GM21447 (cell line): ENCODE results near the gene NMRAL1.
A peak's percentile ranks its signal among the peaks of the same experiment; 100 is the strongest.

Source experiments
- ATAC-seq: cut with Tn5 transposase; IDR thresholded peaks from one replicate; pipeline ENCODE4 v1.9.1; 2021; ENCODE audit not compliant: unreplicated experiment

Gene NMRAL1

GRCh38 chr16:4426722-4427372 is 47.6 kb downstream of the NMRAL1 start:
- ATAC-seq = no peak

GRCh38 chr16:4426021-4426684 is 48.3 kb downstream of the NMRAL1 start:
- ATAC-seq = peak; percentile 30

GRCh38 chr16:4425378-4426020 is 48.9 kb downstream of the NMRAL1 start, which contains the start of gene DNAJA3:
DNAJA3 (plus strand) TSS chr16:4425868; CDS start chr16:4425882, 14 bp downstream.
- ATAC-seq = peak; percentile 87

- ATAC-seq = no peak
These were observed 53.8 kb downstream of the NMRAL1 start for GRCh38 chr16:4420505-4421105.

GRCh38 chr16:4419402-4419959 is 54.9 kb downstream of the NMRAL1 start:
- ATAC-seq = no peak

- peak; percentile 46 for ATAC-seq
These were observed 58.0 kb downstream of the NMRAL1 start, which contains the start of gene CORO7 for GRCh38 chr16:4416200-4417032. CORO7 (minus strand) TSS chr16:4416596; CDS start chr16:4416518, 78 bp downstream.

GRCh38 chr16:4415538-4416199 is 58.8 kb downstream of the NMRAL1 start:
- no peak for ATAC-seq

- ATAC-seq = peak; percentile 70
These were observed 60.1 kb downstream of the NMRAL1 start for GRCh38 chr16:4414187-4414917.

GRCh38 chr16:4412854-4413253 is 61.6 kb downstream of the NMRAL1 start:
- ATAC-seq = no peak

- no peak for ATAC-seq
These were observed 62.3 kb downstream of the NMRAL1 start for GRCh38 chr16:4412159-4412558.
